Panc1 (cell line): ENCODE results near the gene ZFAND3. TPM values are rescaled to one million over a fixed set of nuclear protein-coding genes. Genes with fewer than 3 reads are reported as not detected.

Experiments
- ATAC-seq: fragments of 200-7000 bp; cut with Tn5 transposase; 2 replicates; pipeline ENCODE4 v1.9.1; 2020; ENCODE audit warnings: mild to moderate bottlenecking, moderate library complexity
- BruUV-seq: library from RNA; stranded (reverse); fragments of 400-500 nt; replicated peaks from 2 replicates; lab custom pipeline; 2021; lab: Mats Ljungman, UMichigan
- CTCF ChIA-PET: fragments of 300-600 bp; sonication (Branson Sonifier 250); formaldehyde crosslinking; loops from one replicate; lab custom pipeline; 2022; ENCODE audit warnings: antibody characterized with exemption; lab: Charles Lee
- POLR2A ChIA-PET: fragments of 300-600 bp; sonication (Branson Sonifier 250); formaldehyde crosslinking; loops from one replicate; lab custom pipeline; 2022; ENCODE audit warnings: antibody characterized with exemption; lab: Charles Lee
- DNase-seq: peaks from one replicate; pipeline ENCODE4 v3.0.0-alpha.2; 2010; ENCODE audit warnings: low read depth, low spot score
- H3K27ac ChIP-seq: 2 replicates; pipeline ENCODE4 v1.5.1; 2011; ENCODE audit warnings: mild to moderate bottlenecking, low read length, inconsistent platforms
- H3K27me3 ChIP-seq: fragments of 200-500 bp; sonication (Bioruptor generic); 2 replicates; pipeline ENCODE4 v1.6.0; 2014; ENCODE audit warnings: low read length, inconsistent platforms; ENCODE audit not compliant: control insufficient read depth, insufficient read depth
- H3K36me3 ChIP-seq: fragments of 200-500 bp; sonication (Bioruptor generic); 2 replicates; pipeline ENCODE4 v1.5.1; 2014; ENCODE audit warnings: inconsistent platforms, mild to moderate bottlenecking, low read length, moderate library complexity; ENCODE audit not compliant: control insufficient read depth, insufficient read depth
- H3K4me1 ChIP-seq: 2 replicates; pipeline ENCODE4 v1.5.1; 2011; ENCODE audit warnings: inconsistent platforms, mild to moderate bottlenecking, low read length, moderate library complexity; ENCODE audit not compliant: control insufficient read depth, insufficient read depth
- H3K4me3 ChIP-seq, 2 experiments: 2 replicates each; pipeline ENCODE4 v1.5.1; 2011 to 2012; ENCODE audit warnings: low read depth in 2 of 2, low read length in 2 of 2, mild to moderate bottlenecking in 2 of 2, inconsistent platforms in 1 of 2, moderate library complexity in 1 of 2
- H3K9me3 ChIP-seq: fragments of 200-500 bp; sonication (Bioruptor generic); 2 replicates; pipeline ENCODE4 v1.5.1; 2014; ENCODE audit warnings: low read depth, mild to moderate bottlenecking, inconsistent platforms, low read length, moderate library complexity; ENCODE audit not compliant: control insufficient read depth, insufficient read depth
- CTCF ChIP-seq: fragments of 450-650 bp; IDR thresholded peaks from 2 replicates; pipeline ENCODE4 v1.5.1; 2017; ENCODE audit warnings: mild to moderate bottlenecking
- POLR2AphosphoS5 ChIP-seq: IDR thresholded peaks from 2 replicates; pipeline ENCODE4 v1.6.1; 2012; ENCODE audit warnings: mild to moderate bottlenecking, low read depth, low read length, moderate library complexity
- REST ChIP-seq, 2 experiments: IDR thresholded peaks; 2 replicates each; pipeline ENCODE4 v1.6.1; 2011 to 2012; ENCODE audit warnings: low read depth in 2 of 2, control low read depth in 1 of 2, low read length in 1 of 2, mild to moderate bottlenecking in 1 of 2, moderate library complexity in 1 of 2; ENCODE audit not compliant: insufficient read depth in 1 of 2
- SIN3A ChIP-seq: IDR thresholded peaks from 2 replicates; pipeline ENCODE4 v1.6.1; 2012; ENCODE audit warnings: low read depth, mild to moderate bottlenecking, low read length, moderate library complexity, borderline replicate concordance; ENCODE audit not compliant: insufficient read depth
- TCF7L2 ChIP-seq: IDR thresholded peaks from 2 replicates; pipeline ENCODE4 v1.6.1; 2011; ENCODE audit warnings: mild to moderate bottlenecking, low read depth, low read length, inconsistent platforms
- in situ Hi-C: cut with HindIII; loops from 2 replicates; pipeline ENCODE4 v1.10.0; 2016; ENCODE audit warnings: low sequenced_read_pairs, low pct_unique_long_range_greater_than_20kb
- intact Hi-C: fragments of 100-400 bp; cut with micrococcal nuclease; formaldehyde crosslinking; loops from one replicate; pipeline ENCODE4 v1.10.0; 2022; ENCODE audit not compliant: unreplicated experiment
- total RNA-seq: library from RNA; stranded (reverse); gene quantifications from one replicate; pipeline ENCODE4 v1.2.1, GENCODE V29; 2021; ENCODE audit not compliant: unreplicated experiment

The ZFAND3 gene
- total RNA-seq, 1 experiment from 2014 or later: 95.9 TPM

GRCh38 chr6:37864250-37864649 lies 44.7 kb downstream of the ZFAND3 start:
- Histone ChIP-seq H3K4me3 (no peak overlapping the region), H3K9me3 (no peaks in the 10 kb centered on the region), H3K4me1 (peaks cover 33% of the 10 kb centered on the region), H3K27ac (no peak overlapping the region), H3K36me3 (no peaks in the 10 kb centered on the region), H3K27me3 (no peaks in the 10 kb centered on the region)
- intact Hi-C loops (no loop called here), in situ Hi-C loops (no loop called here)
- ChIA-PET POLR2A (no interaction called here), CTCF (no interaction called here)
- TF ChIP-seq TCF7L2: no peak
- TF ChIP-seq POLR2AphosphoS5: no peak
- TF ChIP-seq SIN3A: no peak
- no peak for TF ChIP-seq CTCF
- TF ChIP-seq REST (IDR thresholded peaks at IDR 0.05; ENCODE audit: insufficient read depth in 1 of 2, low read depth in 2 of 2, low read length in 1 of 2): no peak
- ATAC-seq: no peak
- BruUV-seq: no TSS peak
- no peak for DNase-seq

- H3K27ac ChIP-seq: no peak overlapping the region
- ChIA-PET POLR2A (no interaction called here), CTCF (no interaction called here)
- H3K9me3 ChIP-seq: no peaks in the 10 kb centered on the region
- in situ Hi-C loops (no loop called here), intact Hi-C loops (no loop called here)
- DNase-seq (no peak), ATAC-seq (no peak)
- H3K27me3 ChIP-seq: no peaks in the 10 kb centered on the region
- TF ChIP-seq SIN3A (no peak), CTCF (no peak), TCF7L2 (no peak), REST (IDR thresholded peaks at IDR 0.05; ENCODE audit: insufficient read depth in 1 of 2, low read depth in 2 of 2, low read length in 1 of 2) (no peak)
- no TSS peak for BruUV-seq
- H3K4me1 ChIP-seq: peaks cover 33% of the 10 kb centered on the region
- H3K36me3 ChIP-seq: no peaks in the 10 kb centered on the region
- H3K4me3 ChIP-seq: no peak overlapping the region
Measured at GRCh38 chr6:37865504-37865903, 46.0 kb downstream of the ZFAND3 start.
